Measurements from ENCODE around the gene SLC25A23. TPM values are rescaled to one million over a fixed set of nuclear protein-coding genes. Genes with fewer than 3 reads are reported as not detected.

The SLC25A23 gene
- total and polyA plus RNA-seq, 9 of the 15 experiments (the other 6 are each of a cell fraction or from before 2014, with no cell fraction given): 6.1 to 72.0 (median 26.6) TPM

DNA sequence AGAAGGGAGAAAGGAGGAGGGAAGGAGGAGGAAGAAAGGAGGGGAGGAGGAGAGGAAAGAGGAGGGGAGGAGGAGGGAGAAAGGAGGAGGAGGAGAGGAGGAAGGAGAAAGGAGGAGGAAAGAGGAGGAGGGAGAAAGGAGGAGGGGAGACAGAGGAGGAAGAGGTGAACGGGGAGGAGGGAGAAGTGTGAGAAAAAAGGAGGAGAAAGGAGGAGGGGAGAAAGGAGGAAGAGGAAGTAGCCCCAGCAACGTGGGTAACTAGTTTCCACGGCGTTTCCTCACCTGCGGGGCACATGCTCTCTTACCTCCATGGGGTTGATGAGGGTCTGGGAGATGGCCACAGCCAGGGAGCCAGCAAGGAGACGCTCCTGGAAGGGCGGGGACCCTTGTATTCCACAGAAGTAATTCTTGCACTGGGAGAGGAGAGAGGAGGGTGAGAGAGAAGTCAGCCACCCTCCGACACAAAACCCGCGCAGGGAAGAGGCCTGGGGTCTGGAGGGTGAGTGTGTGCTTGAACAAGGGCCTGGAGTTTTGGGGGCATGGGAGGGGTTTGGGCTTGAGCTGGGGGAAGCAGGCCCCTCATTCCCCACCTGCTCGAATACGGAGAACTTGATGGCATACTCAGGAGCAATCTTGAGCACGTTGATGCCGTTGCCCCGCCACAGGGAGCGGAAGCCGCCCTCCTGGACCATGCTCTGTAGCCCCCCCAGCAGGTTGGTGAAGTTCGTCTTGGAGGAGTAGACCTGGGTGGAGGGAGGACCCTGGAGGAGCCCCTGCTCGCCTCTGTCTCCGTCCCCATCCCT, 30.0 kb downstream of the SLC25A23 start (continued):
- TF ChIP-seq, protein P1, sequence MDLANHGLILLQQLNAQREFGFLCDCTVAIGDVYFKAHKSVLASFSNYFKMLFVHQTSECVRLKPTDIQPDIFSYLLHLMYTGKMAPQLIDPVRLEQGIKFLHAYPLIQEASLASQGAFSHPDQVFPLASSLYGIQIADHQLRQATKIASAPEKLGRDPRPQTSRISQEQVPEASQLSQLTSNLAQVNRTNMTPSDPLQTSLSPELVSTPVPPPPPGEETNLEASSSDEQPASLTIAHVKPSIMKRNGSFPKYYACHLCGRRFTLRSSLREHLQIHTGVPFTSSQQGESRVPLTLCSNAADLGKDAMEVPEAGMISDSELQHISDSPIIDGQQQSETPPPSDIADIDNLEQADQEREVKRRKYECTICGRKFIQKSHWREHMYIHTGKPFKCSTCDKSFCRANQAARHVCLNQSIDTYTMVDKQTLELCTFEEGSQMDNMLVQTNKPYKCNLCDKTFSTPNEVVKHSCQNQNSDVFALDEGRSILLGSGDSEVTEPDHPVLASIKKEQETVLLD (IDR thresholded peaks at IDR 0.05): peak; percentile 72; the same call in 1 of the 2 replicates
- TF ChIP-seq ZKSCAN8 (CRISPR knock-in tag; IDR thresholded peaks at IDR 0.05) (no peak), KLF1 (tag; IDR thresholded peaks at IDR 0.05) (no peak), RBFOX2 (IDR thresholded peaks at IDR 0.05; ENCODE audit: low read depth, low read length) (peak; percentile 62), POLR2G (IDR thresholded peaks at IDR 0.05; ENCODE audit: low read depth, low read length) (peak; percentile 62), FOXM1 (IDR thresholded peaks at IDR 0.05; ENCODE audit: low read depth) (no peak), FOXM1 (CRISPR knock-in tag; IDR thresholded peaks at IDR 0.05; ENCODE audit: low read depth) (no peak), TCF7 (IDR thresholded peaks at IDR 0.05; ENCODE audit: borderline replicate concordance) (no peak), LARP7 (IDR thresholded peaks at IDR 0.05) (peak; percentile 87), SNIP1 (IDR thresholded peaks at IDR 0.05; ENCODE audit: low read depth) (no peak), HLTF (IDR thresholded peaks at IDR 0.05) (peak; percentile 78; the same call in 1 of the 2 replicates)
- TF ChIP-seq, protein P2, sequence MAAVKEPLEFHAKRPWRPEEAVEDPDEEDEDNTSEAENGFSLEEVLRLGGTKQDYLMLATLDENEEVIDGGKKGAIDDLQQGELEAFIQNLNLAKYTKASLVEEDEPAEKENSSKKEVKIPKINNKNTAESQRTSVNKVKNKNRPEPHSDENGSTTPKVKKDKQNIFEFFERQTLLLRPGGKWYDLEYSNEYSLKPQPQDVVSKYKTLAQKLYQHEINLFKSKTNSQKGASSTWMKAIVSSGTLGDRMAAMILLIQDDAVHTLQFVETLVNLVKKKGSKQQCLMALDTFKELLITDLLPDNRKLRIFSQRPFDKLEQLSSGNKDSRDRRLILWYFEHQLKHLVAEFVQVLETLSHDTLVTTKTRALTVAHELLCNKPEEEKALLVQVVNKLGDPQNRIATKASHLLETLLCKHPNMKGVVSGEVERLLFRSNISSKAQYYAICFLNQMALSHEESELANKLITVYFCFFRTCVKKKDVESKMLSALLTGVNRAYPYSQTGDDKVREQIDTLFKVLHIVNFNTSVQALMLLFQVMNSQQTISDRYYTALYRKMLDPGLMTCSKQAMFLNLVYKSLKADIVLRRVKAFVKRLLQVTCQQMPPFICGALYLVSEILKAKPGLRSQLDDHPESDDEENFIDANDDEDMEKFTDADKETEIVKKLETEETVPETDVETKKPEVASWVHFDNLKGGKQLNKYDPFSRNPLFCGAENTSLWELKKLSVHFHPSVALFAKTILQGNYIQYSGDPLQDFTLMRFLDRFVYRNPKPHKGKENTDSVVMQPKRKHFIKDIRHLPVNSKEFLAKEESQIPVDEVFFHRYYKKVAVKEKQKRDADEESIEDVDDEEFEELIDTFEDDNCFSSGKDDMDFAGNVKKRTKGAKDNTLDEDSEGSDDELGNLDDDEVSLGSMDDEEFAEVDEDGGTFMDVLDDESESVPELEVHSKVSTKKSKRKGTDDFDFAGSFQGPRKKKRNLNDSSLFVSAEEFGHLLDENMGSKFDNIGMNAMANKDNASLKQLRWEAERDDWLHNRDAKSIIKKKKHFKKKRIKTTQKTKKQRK (IDR thresholded peaks at IDR 0.05; ENCODE audit: borderline replicate concordance, low read depth, low read length): no peak
- TF ChIP-seq, protein P3, sequence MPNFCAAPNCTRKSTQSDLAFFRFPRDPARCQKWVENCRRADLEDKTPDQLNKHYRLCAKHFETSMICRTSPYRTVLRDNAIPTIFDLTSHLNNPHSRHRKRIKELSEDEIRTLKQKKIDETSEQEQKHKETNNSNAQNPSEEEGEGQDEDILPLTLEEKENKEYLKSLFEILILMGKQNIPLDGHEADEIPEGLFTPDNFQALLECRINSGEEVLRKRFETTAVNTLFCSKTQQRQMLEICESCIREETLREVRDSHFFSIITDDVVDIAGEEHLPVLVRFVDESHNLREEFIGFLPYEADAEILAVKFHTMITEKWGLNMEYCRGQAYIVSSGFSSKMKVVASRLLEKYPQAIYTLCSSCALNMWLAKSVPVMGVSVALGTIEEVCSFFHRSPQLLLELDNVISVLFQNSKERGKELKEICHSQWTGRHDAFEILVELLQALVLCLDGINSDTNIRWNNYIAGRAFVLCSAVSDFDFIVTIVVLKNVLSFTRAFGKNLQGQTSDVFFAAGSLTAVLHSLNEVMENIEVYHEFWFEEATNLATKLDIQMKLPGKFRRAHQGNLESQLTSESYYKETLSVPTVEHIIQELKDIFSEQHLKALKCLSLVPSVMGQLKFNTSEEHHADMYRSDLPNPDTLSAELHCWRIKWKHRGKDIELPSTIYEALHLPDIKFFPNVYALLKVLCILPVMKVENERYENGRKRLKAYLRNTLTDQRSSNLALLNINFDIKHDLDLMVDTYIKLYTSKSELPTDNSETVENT (CRISPR knock-in tag; IDR thresholded peaks at IDR 0.05): no peak
- TF ChIP-seq, protein P4, sequence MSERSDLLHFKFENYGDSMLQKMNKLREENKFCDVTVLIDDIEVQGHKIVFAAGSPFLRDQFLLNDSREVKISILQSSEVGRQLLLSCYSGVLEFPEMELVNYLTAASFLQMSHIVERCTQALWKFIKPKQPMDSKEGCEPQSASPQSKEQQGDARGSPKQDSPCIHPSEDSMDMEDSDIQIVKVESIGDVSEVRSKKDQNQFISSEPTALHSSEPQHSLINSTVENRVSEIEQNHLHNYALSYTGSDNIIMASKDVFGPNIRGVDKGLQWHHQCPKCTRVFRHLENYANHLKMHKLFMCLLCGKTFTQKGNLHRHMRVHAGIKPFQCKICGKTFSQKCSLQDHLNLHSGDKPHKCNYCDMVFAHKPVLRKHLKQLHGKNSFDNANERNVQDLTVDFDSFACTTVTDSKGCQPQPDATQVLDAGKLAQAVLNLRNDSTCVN (CRISPR knock-in tag; IDR thresholded peaks at IDR 0.05): peak; percentile 93; the same call in 1 of the 2 replicates
- TF ChIP-seq, protein P5, sequence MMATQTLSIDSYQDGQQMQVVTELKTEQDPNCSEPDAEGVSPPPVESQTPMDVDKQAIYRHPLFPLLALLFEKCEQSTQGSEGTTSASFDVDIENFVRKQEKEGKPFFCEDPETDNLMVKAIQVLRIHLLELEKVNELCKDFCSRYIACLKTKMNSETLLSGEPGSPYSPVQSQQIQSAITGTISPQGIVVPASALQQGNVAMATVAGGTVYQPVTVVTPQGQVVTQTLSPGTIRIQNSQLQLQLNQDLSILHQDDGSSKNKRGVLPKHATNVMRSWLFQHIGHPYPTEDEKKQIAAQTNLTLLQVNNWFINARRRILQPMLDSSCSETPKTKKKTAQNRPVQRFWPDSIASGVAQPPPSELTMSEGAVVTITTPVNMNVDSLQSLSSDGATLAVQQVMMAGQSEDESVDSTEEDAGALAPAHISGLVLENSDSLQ (IDR thresholded peaks at IDR 0.05): peak; percentile 74
- TF ChIP-seq, protein P6, sequence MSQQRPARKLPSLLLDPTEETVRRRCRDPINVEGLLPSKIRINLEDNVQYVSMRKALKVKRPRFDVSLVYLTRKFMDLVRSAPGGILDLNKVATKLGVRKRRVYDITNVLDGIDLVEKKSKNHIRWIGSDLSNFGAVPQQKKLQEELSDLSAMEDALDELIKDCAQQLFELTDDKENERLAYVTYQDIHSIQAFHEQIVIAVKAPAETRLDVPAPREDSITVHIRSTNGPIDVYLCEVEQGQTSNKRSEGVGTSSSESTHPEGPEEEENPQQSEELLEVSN (IDR thresholded peaks at IDR 0.05; ENCODE audit: borderline replicate concordance in 1 of 2, extremely low read depth in 1 of 2, insufficient read depth in 1 of 2, insufficient read length in 1 of 2, low read depth in 1 of 2, low read length in 1 of 2, poor library complexity in 1 of 2, severe bottlenecking in 1 of 2): peak; percentile 29 to 59

Measured in K562 (cell line).